SK-N-SH (cell line): ENCODE data around the gene SLC15A1. TPM values are rescaled to one million over a fixed set of nuclear protein-coding genes. Genes with fewer than 3 reads are reported as not detected.

Experiments used
- CTCF ChIA-PET: fragments of 300-600, 350-600 bp; formaldehyde crosslinking; extraction: SDS; loops from one replicate; lab custom pipeline; 2021; lab: Yijun Ruan, JAX
- POLR2A ChIA-PET: fragments of 350-600 bp; sonication (Branson Sonifier 250); formaldehyde crosslinking; extraction: SDS; loops from one replicate; lab custom pipeline; 2020; ENCODE audit warnings: antibody characterized with exemption, inconsistent platforms; lab: Yijun Ruan, JAX
- DNase-seq: peaks from one replicate; pipeline ENCODE4 v3.0.0; 2012
- H2AFZ ChIP-seq: fragments of 200-600 bp; sonication (generic); 2 replicates; pipeline ENCODE4 v1.8.1; 2016; ENCODE audit warnings: antibody characterized with exemption, mild to moderate bottlenecking, low read depth
- H3F3A ChIP-seq: fragments of 200-600 bp; sonication (generic); replicated peaks from 2 replicates; pipeline ENCODE3; 2016; ENCODE audit warnings: antibody characterized with exemption, mild to moderate bottlenecking; ENCODE audit not compliant: insufficient read depth
- H3K27ac ChIP-seq, 2 experiments: fragments of 200-500 bp in 1 of 2; fragments of 200-600 bp in 1 of 2; sonication (Bioruptor generic) in 1 of 2; sonication (generic), shearing (Covaris generic) in 1 of 2; 2 replicates each; pipeline versions ENCODE4 v1.5.1 to v1.6.1; 2014 to 2016; ENCODE audit warnings: low read depth in 2 of 2, inconsistent platforms in 1 of 2, low read length in 1 of 2, mild to moderate bottlenecking in 1 of 2, mixed read lengths in 1 of 2
- H3K27me3 ChIP-seq: fragments of 200-600 bp; sonication (generic), shearing (Covaris generic); 2 replicates; pipeline ENCODE4 v1.6.1; 2016; ENCODE audit warnings: mixed run types; ENCODE audit not compliant: insufficient read depth
- H3K36me3 ChIP-seq, 2 experiments: fragments of 200-500 bp in 1 of 2; fragments of 200-600 bp in 1 of 2; sonication (Bioruptor generic) in 1 of 2; sonication (generic) in 1 of 2; replicated peaks in 1 of 2; 2 replicates each; pipeline versions ENCODE3 to v1.5.1; 2014 to 2016; ENCODE audit warnings: low read length in 1 of 2, mild to moderate bottlenecking in 1 of 2; ENCODE audit not compliant: insufficient read depth in 2 of 2, control insufficient read depth in 1 of 2
- H3K4me1 ChIP-seq, 2 experiments: fragments of 200-500 bp in 1 of 2; fragments of 200-600 bp in 1 of 2; sonication (Bioruptor generic) in 1 of 2; sonication (generic), shearing (Covaris generic) in 1 of 2; 2 replicates each; pipeline versions ENCODE4 v1.5.1 to v1.6.1; 2014 to 2016; ENCODE audit warnings: low read depth in 1 of 2, low read length in 1 of 2, mixed run types in 1 of 2; ENCODE audit not compliant: insufficient read depth in 2 of 2, control insufficient read depth in 1 of 2
- H3K4me2 ChIP-seq: fragments of 200-600 bp; sonication (generic), shearing (Covaris generic); 2 replicates; pipeline ENCODE4 v1.6.1; 2017; ENCODE audit warnings: mixed run types
- H3K4me3 ChIP-seq, 2 experiments: fragments of 200-500 bp in 1 of 2; fragments of 200-600 bp in 1 of 2; sonication (Bioruptor generic) in 1 of 2; sonication (generic), shearing (Covaris generic) in 1 of 2; 2 replicates each; pipeline versions ENCODE4 v1.5.1 to v1.8.1; 2014 to 2016; ENCODE audit warnings: low read depth in 2 of 2, inconsistent platforms in 1 of 2, low read length in 1 of 2, mild to moderate bottlenecking in 1 of 2, mixed read lengths in 1 of 2, moderate library complexity in 1 of 2
- H3K79me2 ChIP-seq: fragments of 200-600 bp; sonication (generic); 2 replicates; pipeline ENCODE4 v1.8.1; 2017; ENCODE audit warnings: mild to moderate bottlenecking; ENCODE audit not compliant: insufficient read depth
- H3K9ac ChIP-seq: fragments of 200-600 bp; sonication (generic); 2 replicates; pipeline ENCODE4 v1.6.1; 2017; ENCODE audit warnings: mixed run types
- H3K9me2 ChIP-seq: fragments of 200-600 bp; sonication (generic); 2 replicates; pipeline ENCODE4 v1.6.1; 2017; ENCODE audit warnings: mixed run types
- H3K9me3 ChIP-seq: fragments of 200-600 bp; sonication (generic); 2 replicates; pipeline ENCODE4 v1.6.1; 2017; ENCODE audit warnings: mixed run types, mild to moderate bottlenecking, moderate library complexity
- H4K20me1 ChIP-seq: fragments of 200-600 bp; sonication (generic); 2 replicates; pipeline ENCODE4 v1.6.1; 2017; ENCODE audit warnings: mild to moderate bottlenecking, mixed run types; ENCODE audit not compliant: insufficient read depth
- EP300 ChIP-seq, 2 experiments: IDR thresholded peaks; 2 replicates each; pipeline versions ENCODE4 v1.4.0 to v1.6.1; 2012; ENCODE audit warnings: borderline replicate concordance in 1 of 2, low read depth in 1 of 2, low read length in 1 of 2
- EZH2phosphoT487 ChIP-seq: fragments of 200-600 bp; sonication (generic); IDR thresholded peaks from 2 replicates; pipeline ENCODE4 v1.6.1; 2017; ENCODE audit warnings: low read depth, mixed run types, mild to moderate bottlenecking, antibody characterized with exemption, moderate library complexity, borderline replicate concordance
- FOSL2 ChIP-seq: IDR thresholded peaks from 2 replicates; pipeline ENCODE4 v1.4.0; 2012; ENCODE audit warnings: low read depth, mild to moderate bottlenecking, moderate library complexity, borderline replicate concordance
- FOXJ3 ChIP-seq: sonication (generic); formaldehyde crosslinking; IDR thresholded peaks from 2 replicates; pipeline ENCODE4 v1.5.1; 2020; ENCODE audit warnings: mild to moderate bottlenecking, missing genetic modification reagents
- GABPA ChIP-seq: IDR thresholded peaks from 2 replicates; pipeline ENCODE4 v1.4.0; 2012; ENCODE audit warnings: low read depth, mild to moderate bottlenecking
- IRF3 ChIP-seq: fragments of 150-350 bp; IDR thresholded peaks from 2 replicates; pipeline ENCODE4 v1.6.1; 2016; ENCODE audit warnings: mild to moderate bottlenecking, low read depth, low read length
- MAX ChIP-seq: IDR thresholded peaks from 2 replicates; pipeline ENCODE4 v1.4.0; 2012; ENCODE audit warnings: low read depth
- MEF2A ChIP-seq: IDR thresholded peaks from 2 replicates; pipeline ENCODE4 v1.4.0; 2012; ENCODE audit warnings: low read depth, borderline replicate concordance
- MXI1 ChIP-seq: IDR thresholded peaks from 2 replicates; pipeline ENCODE4 v1.6.1; 2012; ENCODE audit warnings: mild to moderate bottlenecking, low read depth, low read length, improper control_type of control experiment
- PBX3 ChIP-seq: IDR thresholded peaks from 2 replicates; pipeline ENCODE4; 2012
- RCOR1 ChIP-seq: fragments of 150-350 bp; IDR thresholded peaks from 2 replicates; pipeline ENCODE4 v1.6.1; 2017; ENCODE audit warnings: antibody characterized with exemption, low read length
- REST ChIP-seq: IDR thresholded peaks from 2 replicates; pipeline ENCODE4 v1.6.1; 2012; ENCODE audit warnings: mild to moderate bottlenecking, low read depth, low read length, moderate library complexity
- WGBS: methylation state at CpG from one replicate; pipeline ENCODE4 v1.1.6; 2017; ENCODE audit warnings: low lambda C conversion rate; 5-methylcytosine and 5-hydroxymethylcytosine counted together
- polyA plus RNA-seq, 3 experiments: library from polyadenylated mRNA; depleted of rRNA; stranded (reverse); fragments of >200 nt; gene quantifications; 2 replicates each; pipeline ENCODE4 v1.2.3, GENCODE V29; 2012
- TF ChIP-seq, protein P1 (sequence below): fragments of 150-350 bp; IDR thresholded peaks from 2 replicates; pipeline ENCODE4 v1.6.1; 2017; ENCODE audit warnings: antibody characterized with exemption, low read length, low read depth, borderline replicate concordance

SLC15A1 gene
- polyA plus RNA-seq, 1 of the 3 experiments (the other 2 are of a cell fraction): not detected

- no peaks in the 10 kb centered on the region for H3K79me2 ChIP-seq
- H3K4me1 ChIP-seq: no peaks in the 10 kb centered on the region
- H3K4me2 ChIP-seq: no peak overlapping the region
- WGBS: 71% methylated on average over 8 of the region's 8 CpGs
- TF ChIP-seq IRF3: no peak
- TF ChIP-seq RCOR1: no peak
- no peak for TF ChIP-seq FOSL2
- no peak for TF ChIP-seq EP300 (IDR thresholded peaks at IDR 0.05; ENCODE audit: borderline replicate concordance in 1 of 2, low read depth in 1 of 2, low read length in 1 of 2)
- TF ChIP-seq, protein P1, sequence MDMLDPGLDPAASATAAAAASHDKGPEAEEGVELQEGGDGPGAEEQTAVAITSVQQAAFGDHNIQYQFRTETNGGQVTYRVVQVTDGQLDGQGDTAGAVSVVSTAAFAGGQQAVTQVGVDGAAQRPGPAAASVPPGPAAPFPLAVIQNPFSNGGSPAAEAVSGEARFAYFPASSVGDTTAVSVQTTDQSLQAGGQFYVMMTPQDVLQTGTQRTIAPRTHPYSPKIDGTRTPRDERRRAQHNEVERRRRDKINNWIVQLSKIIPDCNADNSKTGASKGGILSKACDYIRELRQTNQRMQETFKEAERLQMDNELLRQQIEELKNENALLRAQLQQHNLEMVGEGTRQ: no peak
- TF ChIP-seq GABPA: no peak
- no peak for TF ChIP-seq REST
- no peak for TF ChIP-seq MAX
- no peak for TF ChIP-seq MXI1
- TF ChIP-seq PBX3: no peak
- no peak for TF ChIP-seq MEF2A
- no peak for TF ChIP-seq FOXJ3 (CRISPR knock-in tag)
- TF ChIP-seq EZH2phosphoT487: no peak
- TF ChIP-seq, all 33 proteins: peak for 0
- Histone ChIP-seq H3K4me3 (no peak overlapping the region), H2AFZ (no peak overlapping the region), H3F3A (no peaks in the 10 kb centered on the region), H3K27ac (no peak overlapping the region), H4K20me1 (no peaks in the 10 kb centered on the region), H3K27me3 (peaks cover 7% of the 10 kb centered on the region; the same call in 1 of the 2 replicates), H3K9me3 (no peaks in the 10 kb centered on the region), H3K9me2 (no peaks in the 10 kb centered on the region), H3K36me3 (no peaks in the 10 kb centered on the region), H3K9ac (no peak overlapping the region)
- ChIA-PET POLR2A (no interaction called here), CTCF (interaction anchor here (0.6 kb wide), 1 partner anchor 930 kb away, joined by 3 read pairs; no protein-coding TSS in a partner anchor)
- DNase-seq: no peak
Observed at GRCh38 chr13:98765996-98766519, 13.6 kb upstream of the SLC15A1 start.
